IMR-90 (cell line): ENCODE results near the gene SLC25A25.

ENCODE experiments used
- BHLHE40 ChIP-seq: fragments of 150-350 bp; IDR thresholded peaks from 2 replicates; pipeline ENCODE4 v1.6.1; 2016; ENCODE audit warnings: mild to moderate bottlenecking, low read depth, low read length
- CEBPB ChIP-seq: IDR thresholded peaks from 2 replicates; pipeline ENCODE4 v1.6.1; 2012; ENCODE audit warnings: low read depth, low read length, improper control_type of control experiment
- MAFK ChIP-seq: IDR thresholded peaks from 2 replicates; pipeline ENCODE4 v1.6.1; 2012; ENCODE audit warnings: low read depth, low read length, improper control_type of control experiment
- MXI1 ChIP-seq: IDR thresholded peaks from 2 replicates; pipeline ENCODE4 v1.6.1; 2012; ENCODE audit warnings: low read depth, mild to moderate bottlenecking, low read length, moderate library complexity, borderline replicate concordance
- POLR2A ChIP-seq: IDR thresholded peaks from 2 replicates; pipeline ENCODE4 v1.6.1; 2012; ENCODE audit warnings: mild to moderate bottlenecking, low read depth, low read length
- RAD21 ChIP-seq: IDR thresholded peaks from 2 replicates; pipeline ENCODE4 v1.6.1; 2012; ENCODE audit warnings: low read length, improper control_type of control experiment
- RFX5 ChIP-seq: IDR thresholded peaks from 2 replicates; pipeline ENCODE4 v1.8.0; 2012; ENCODE audit warnings: low read depth, mild to moderate bottlenecking, low read length, moderate library complexity
- SMC3 ChIP-seq: fragments of 150-350 bp; IDR thresholded peaks from 2 replicates; pipeline ENCODE4 v1.6.1; 2016; ENCODE audit warnings: low read depth, mild to moderate bottlenecking, antibody characterized with exemption, low read length, moderate library complexity
- USF2 ChIP-seq: fragments of 150-350 bp; IDR thresholded peaks from 2 replicates; pipeline ENCODE4 v1.6.1; 2017; ENCODE audit warnings: mild to moderate bottlenecking, antibody characterized with exemption, low read length, low read depth
- TF ChIP-seq, protein P1 (sequence below): conservative IDR thresholded peaks from 2 replicates; pipeline ENCODE4 v1.5.1; 2012; ENCODE audit warnings: mild to moderate bottlenecking, low read depth, low read length, improper control_type of control experiment

DNA sequence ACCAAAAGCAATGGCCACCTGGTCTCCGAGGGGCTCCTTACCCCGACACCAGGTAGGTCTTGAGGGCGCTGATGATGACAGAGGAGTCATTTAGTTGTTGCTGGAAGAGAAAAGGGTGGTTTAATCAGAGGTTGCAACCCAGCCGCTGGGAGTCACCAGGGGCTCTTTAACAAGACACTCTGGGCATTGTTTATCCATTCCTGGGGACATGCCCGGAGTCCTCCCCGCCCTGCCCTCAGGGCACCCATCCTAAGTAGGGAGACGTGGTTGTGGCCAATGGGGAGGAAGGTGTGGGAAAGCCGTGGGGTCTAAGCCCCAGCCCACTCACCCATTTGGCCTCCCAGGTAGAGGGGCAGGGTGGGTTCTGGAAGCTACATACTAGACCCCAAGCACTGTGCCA, 56.4 kb downstream of the SLC25A25 start:
- TF ChIP-seq POLR2A (no peak), RFX5 (no peak), MAFK (no peak), USF2 (no peak), BHLHE40 (no peak), CEBPB (no peak), SMC3 (no peak), MXI1 (no peak), RAD21 (no peak)
- TF ChIP-seq, protein P1, sequence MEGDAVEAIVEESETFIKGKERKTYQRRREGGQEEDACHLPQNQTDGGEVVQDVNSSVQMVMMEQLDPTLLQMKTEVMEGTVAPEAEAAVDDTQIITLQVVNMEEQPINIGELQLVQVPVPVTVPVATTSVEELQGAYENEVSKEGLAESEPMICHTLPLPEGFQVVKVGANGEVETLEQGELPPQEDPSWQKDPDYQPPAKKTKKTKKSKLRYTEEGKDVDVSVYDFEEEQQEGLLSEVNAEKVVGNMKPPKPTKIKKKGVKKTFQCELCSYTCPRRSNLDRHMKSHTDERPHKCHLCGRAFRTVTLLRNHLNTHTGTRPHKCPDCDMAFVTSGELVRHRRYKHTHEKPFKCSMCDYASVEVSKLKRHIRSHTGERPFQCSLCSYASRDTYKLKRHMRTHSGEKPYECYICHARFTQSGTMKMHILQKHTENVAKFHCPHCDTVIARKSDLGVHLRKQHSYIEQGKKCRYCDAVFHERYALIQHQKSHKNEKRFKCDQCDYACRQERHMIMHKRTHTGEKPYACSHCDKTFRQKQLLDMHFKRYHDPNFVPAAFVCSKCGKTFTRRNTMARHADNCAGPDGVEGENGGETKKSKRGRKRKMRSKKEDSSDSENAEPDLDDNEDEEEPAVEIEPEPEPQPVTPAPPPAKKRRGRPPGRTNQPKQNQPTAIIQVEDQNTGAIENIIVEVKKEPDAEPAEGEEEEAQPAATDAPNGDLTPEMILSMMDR: no peak
